HG03575 (cell line): ENCODE data around the gene CPA1.

ENCODE experiments used
- ATAC-seq: cut with Tn5 transposase; IDR thresholded peaks from one replicate; pipeline ENCODE4 v1.9.1; 2021; ENCODE audit not compliant: unreplicated experiment, insufficient number of reproducible peaks, low FRiP score; ENCODE audit errors: extremely low read depth

CPA1 gene

DNA sequence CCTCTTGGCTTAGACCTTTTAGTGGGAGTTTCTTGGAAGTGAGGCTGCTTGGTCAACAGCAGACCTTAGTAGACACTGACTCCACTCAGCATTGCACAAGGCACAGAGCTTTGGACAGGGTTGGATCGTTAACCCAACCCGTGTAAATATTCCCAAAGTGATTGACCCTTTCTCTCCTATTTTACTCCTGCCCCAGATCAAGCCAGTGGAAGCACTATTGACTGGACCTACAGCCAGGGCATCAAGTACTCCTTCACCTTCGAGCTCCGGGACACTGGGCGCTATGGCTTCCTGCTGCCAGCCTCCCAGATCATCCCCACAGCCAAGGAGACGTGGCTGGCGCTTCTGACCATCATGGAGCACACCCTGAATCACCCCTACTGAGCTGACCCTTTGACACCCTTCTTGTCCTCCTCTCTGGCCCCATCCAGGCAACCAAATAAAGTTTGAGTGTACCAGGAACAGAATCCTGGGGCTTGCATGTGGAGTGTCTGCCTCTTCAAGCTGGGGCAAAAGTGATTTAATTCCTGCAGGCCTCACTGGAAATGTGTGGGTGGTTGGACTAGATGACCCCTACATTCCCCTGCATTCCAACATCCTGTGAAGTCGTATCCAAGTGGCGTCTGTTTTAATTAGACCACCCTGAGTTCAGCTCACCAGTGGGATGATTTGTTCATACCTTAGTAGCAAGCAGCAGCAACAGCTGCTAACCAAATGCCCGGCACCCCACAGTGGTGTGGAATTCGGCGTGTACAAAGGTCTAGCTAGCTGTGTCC is 7.5 kb downstream of the CPA1 start:
- no peak for ATAC-seq

DNA sequence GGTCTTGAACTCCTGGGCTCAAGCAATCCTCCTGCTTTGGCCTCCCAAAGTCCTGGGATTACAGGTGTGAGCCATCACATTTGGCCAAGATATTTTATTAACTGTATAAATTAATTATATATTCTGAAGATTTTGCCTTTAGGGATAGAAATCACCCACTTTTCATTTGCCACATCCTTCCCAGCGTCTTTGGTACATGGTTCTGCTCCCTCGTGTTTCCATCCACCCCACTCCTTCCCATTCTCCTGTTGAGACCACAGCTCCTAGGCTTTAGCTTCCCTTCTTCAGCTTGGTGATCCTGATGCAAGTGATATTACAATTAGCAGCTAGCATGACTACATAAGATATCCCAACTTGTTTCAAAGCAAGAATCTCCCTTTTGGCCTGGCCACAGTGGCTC is 8.4 kb downstream of the CPA1 start:
- no peak for ATAC-seq

DNA sequence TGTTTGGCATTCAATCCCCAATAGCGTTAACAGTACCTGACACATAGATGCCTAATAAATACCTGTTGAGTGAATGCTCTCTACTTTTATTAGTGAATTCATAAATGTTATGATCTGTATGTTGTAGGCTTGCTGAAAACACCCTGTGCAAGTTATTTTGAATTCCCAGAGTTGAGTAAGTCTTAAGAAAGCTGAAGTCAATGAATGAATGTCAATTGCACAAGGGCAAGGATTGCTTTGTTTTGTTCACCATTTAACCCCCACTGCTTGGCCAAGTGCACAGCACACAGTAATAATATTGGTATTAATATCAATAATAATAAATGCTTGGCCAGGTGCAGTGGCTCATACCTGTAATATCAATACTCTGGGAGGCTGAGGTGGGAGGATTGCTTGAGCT is 10.2 kb downstream of the CPA1 start:
- ATAC-seq: no peak

DNA sequence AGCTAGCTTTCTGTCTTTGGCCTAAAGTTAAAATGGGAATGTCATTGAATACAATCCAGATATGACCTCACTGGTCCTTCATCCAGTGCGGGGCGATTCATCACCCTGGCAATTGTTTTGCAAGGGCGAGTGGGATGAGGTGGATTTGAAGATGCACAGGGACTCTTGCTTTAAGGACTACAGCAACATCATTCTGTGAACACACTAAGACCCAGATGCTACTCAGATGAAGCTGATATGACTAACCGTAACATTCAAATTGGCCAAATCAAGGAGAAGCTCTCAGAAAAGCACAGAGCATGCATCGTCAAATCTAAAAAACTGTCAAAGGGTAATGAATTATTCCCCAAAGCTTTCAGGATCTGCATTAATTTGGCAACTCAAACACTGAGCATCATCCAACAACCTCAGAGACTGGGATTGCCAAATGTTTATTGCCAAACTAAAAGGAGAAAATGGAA is 12.8 kb downstream of the CPA1 start:
- no peak for ATAC-seq

DNA sequence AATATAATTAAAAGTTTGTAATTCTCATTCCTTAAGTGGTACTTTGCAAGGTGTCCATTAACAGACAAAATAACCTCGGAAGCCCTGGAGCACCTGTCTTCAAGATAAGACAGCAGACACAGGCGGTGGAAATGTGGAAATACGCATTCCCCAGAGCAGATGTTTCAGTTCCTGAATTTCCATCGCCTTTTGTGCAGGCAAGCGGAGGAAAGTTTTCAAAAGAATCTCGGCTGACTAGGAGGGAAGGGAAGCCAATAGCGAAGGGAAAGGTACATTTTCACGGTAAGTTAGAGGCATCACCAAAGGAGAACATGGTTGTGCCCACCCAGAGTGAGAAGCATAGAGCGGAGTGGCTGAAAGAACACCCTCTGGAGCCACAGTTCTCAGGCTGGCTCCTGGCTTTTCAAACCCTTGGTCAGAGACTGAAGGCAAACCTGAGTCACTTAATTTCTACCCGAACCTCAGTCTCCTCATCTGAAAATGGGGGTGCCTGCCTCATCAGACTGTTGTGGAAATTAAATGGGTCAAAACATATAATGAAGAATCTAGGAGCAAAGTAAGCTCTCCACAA is 13.6 kb downstream of the CPA1 start:
- no peak for ATAC-seq

DNA sequence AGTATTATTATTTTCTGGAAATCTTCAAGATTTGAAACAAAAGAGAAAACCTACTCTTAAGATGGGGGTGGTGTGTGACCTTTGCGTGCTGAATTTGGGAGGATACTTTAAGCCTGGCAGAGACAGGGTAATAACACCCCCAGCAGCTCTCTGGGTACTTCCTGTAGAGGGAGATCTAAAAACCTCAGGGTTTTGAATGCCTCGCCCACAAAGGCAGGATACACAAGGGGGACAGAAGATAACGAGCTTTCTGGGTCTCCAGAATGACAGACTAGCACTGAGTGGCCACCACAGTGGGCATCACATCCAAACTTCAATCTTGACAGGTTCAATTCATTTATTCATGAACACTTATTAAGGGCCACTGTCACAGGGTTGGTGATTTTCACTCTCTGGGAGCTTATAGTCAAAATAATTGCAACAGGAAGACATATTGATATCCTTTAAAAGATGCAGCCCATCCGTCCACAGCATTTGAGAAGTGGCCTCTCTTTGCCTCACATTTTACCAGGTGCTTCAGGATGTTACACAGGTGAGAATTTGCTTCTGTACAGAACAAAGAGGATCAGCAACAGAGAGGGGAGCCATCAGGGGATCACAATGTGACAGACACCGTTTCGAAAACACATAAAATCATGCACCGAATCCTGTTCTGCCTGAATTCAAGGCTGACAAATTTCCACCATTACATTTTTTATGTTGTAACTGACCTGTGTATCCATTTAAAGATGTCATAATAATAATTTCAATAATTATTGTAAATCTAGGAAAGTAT is 14.3 kb downstream of the CPA1 start:
- no peak for ATAC-seq

DNA sequence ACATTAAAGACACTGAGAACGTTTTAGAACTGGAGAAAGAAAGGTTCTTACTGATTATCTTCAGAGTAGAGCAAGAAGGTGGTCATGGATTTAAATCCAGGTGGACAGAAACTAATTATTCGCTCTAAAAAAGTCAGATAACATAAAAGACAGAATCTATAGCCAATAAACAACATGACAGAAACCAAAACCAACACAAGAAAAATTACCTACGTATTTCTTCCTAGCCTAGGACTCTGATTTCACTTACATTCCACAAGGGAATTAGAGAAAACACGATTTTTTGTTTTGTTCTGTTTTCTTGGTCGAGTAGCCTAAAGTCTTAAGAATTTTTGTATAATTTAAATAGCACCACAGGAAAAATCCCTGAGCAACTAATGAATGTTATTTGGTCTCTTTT is 15.1 kb downstream of the CPA1 start:
- ATAC-seq: no peak

DNA sequence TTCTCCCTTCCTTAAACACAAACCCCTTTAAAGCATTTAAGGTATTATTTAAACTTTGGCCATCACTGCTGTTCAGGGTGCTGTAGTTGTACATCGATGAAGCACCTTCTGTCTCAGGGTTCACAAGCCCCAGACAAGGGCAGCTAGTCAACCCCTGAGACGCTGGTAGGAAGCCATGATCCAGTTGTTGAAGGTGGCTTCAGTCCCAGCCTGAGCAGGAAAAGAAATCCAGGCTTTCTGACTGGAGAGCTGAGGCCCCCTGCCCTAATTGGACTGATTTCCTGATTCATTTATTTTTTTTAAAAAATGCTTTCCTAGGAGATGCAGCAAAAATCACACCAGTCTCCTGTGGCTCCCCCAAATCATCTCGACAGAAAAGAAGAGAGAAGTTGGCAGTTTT is 15.8 kb downstream of the CPA1 start:
- no peak for ATAC-seq

DNA sequence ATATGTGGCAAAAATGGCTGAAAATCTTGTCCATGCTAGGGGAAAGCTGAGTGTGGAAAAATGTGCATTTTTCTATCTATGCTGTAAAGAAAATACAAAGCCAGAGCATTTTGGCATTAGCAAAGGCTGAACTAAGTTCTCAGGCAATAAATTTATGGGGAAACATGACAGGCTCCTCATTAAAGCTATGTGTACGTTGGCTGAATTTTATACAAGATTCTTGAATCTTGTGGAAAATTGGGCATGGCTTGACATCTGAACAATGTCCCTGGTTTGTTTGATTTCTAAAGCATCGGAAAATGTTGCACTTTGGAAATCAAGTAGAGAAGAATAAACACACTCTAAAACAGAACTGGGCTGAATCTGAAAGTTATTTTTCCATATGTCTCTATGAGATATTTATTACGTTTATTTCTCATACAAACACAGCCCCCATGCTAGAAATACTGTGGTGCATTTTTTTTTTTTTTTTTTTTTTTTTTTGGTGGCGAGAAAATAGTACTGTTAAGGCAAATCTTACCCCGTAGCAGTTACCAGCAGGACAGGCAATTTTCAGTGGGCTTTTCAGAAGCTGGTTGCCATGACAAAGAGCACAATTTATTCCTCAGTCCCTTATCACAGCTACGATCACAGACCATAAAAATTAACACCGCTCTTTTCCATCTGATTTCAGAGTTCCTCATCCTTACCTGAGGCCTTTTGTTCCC is 16.9 kb downstream of the CPA1 start:
- no peak for ATAC-seq

DNA sequence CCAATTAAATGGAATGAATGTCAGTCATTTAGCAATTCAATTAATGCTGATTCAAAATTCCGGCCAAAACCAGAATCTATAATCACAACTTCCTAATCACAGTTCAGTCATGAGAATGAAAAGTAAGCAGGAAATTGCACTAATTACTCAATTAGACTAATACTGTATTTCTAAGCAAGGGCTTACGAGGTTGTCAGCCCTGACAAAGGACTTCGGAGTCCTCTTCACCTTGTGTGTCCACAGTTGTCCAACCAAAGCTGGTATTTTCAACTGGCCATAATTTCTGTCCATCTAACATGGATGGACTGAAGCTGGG is 17.4 kb downstream of the CPA1 start:
- ATAC-seq: no peak

DNA sequence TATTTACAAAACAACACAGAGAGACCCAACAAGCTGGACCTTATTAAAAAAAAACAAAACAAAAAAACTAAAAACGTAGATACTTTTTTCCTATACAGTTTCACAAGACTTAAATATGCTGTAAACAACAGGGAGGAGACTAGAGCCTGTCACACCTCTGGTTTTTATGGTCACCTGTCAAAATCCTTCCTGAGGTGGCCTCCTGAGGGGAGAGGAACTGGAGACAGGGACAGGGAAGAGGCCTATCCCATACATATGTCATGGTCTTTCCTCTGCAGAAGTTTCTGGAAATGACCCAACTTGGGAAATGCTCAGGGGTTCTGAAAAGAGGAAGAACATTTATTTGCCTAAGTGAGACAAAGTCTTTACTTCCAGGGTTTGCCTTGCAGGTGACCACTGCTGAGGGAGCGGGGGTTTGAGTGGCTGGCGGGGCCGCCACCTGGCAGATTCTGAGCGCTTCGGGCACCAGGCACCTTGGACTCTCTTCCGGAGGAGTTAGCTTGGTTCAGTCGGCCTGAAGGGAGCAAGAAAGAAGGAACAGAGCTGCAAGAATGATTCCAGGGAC is 18.3 kb downstream of the CPA1 start:
- ATAC-seq: no peak

DNA sequence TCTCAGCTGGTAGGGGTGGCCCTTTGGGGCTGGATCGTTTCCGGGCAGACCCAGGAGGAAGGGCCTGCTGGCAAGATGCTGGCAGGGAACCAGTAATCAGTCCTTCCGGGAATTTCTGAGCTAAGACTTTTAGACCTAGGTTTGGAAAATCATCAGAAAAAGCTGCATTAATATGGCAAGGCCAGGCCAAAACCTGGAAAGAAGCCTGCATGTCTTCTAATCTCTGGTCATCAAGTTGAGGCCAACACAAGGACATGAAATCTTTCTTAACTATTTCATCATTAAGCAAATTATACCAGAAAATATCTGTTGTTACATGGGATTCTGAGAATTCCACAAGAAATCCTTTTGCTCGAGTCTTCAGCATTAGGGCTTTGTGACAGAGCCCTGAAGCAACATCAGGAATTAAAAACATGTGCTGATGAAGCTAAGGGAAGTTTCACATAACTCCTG is 19.9 kb downstream of the CPA1 start:
- no peak for ATAC-seq

DNA sequence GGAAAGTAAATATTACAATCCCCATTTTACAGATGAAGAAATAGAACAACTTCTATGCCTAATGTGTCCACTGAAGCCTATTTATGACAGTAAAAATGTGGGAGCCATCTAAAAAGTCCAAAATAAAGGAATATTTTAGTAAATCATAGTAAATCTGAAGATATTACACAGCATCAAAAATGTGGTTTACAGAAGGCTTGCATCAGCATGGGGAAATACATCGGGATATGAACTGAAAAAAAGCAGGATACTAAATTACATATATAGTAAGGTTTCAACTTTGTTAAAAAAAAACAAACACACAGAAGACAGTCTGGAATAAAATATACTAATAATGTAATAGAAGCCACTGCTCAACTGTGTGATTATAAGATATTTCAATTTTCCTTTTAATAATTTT is 20.8 kb downstream of the CPA1 start:
- ATAC-seq: no peak

DNA sequence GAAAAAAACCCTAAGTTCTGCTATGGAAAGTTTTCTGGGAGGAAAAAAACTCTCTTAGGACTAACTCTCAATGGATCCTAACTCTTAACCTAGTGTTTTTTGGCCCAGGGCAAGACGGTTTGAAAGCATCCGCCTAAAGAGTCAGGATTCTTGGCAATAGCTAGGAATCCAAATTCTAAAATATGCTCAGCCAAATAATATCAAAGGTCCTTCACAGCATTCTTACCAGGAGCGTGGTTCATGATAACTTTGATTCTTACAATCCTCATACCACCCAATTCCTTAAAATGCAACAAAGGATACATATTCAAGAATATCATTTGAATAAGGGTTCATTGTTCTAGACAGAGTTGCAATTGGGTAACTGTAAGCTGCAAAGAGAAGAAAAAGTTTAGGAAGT is 21.3 kb downstream of the CPA1 start:
- no peak for ATAC-seq

DNA sequence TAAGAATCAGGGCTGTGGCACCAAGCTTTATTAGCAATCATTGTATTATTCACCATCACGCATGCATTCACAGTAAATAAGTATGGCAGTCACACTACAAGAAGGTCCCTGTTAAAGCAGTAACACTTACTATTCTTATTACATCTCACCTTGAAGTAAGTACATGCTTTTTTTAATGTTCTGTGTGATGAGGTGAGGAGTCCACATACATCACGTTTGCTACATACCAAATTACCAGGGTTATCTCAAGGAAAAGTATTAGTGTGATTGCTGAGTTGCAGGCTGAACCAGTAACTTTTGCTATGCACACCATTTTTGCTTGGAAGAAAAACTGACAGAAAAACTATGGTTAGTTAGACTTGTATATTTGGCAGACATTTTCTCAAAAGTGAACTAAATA is 24.7 kb downstream of the CPA1 start:
- ATAC-seq: no peak

DNA sequence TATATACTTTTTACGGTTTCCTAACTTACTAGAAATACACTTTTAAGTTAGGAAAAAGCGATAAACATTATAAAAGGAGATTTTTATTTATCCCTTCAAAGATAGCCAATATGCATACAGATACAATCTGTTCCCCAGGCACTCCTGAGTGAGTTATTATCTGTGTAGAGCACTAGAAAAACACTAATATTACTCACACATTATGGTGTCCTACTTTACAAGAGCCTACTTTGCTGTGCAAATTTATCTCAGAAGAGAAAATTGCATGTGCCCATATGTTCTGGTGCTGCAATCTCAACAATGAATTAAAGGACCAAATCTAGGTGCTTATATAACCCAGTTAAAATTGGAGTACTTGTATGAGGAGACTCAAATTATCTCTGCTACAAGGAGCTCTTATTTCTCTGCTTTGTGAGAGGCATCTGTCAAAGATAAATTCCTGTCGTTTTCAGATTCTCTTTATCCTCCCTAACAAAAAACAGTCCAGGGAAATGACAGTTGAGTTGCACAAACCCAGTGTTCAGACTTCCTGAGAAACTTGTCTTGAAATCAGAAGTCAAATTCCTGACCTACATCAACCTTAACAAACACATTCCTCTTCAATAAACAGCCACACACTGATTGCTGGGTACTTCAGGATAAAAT is 28.9 kb downstream of the CPA1 start:
- ATAC-seq: no peak

DNA sequence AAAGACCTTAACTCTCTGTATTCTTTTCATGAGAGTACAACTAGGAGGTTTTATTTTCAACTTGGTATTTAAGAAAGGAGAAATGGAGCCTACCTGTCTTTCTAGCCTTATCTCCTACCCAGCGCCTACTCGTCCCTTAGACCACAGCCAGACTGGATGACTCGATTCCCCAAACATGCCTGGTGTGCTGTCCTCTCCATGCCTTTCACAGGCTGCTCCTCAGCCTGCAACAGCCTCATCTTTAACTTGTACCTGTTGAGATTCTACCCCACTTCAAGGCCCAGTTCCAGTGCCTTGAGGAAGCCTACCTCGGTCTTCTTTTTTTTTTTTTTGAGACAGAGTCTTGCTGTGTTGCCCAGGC is 29.4 kb downstream of the CPA1 start:
- ATAC-seq: no peak

DNA sequence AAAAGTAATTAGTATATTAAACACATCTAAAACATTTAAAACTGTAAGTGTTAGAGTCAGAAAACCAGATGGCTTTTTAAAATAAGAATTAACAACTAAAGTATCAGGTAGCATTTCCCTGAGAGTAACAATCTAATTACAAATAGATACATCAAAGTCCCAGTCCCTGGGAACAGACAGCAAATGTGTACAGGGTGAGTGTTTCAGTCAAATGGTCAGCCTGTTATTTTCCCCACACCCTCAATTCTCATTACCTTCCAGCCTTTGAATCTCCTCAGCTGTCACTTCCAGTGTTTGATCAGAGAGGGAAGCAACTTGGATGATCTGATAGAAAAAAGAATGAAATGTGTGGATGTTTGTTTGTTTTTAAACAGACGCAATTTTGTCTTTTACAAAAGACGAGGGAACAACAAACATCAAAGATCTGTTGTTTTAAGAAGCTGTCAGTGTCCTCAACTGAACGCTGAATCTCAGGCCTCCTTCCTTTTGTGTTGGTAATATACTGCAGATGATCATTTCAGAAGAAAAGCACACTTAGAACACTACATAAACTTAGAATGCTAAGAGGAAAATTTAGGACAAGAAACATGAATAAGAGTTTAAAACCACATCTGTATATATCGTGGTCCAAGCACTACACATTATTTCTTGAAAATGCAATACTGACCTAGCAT is 30.7 kb downstream of the CPA1 start:
- no peak for ATAC-seq
